Esophagus (tissue), 2 donors: Measurements from ENCODE around the gene IGSF3. TPM values are rescaled to one million over a fixed set of nuclear protein-coding genes. Genes with fewer than 3 reads are reported as not detected.
"Not testable (repeated sequence)": the region's sequence is repeated elsewhere in the genome, so short reads cannot be mapped to it uniquely, and the experiment has no call there.

Source experiments
- H3K27ac ChIP-seq, 2 donors: one replicate each; pipeline ENCODE4 v1.5.1; 2013; ENCODE audit warnings: low read depth in 2 of 2, mild to moderate bottlenecking in 2 of 2, inconsistent platforms in 1 of 2, low read length in 1 of 2, moderate library complexity in 1 of 2
- H3K27me3 ChIP-seq, 2 donors: one replicate each; pipeline ENCODE4 v1.6.1; 2013; ENCODE audit warnings: low read length in 2 of 2, control low read depth in 1 of 2, mild to moderate bottlenecking in 1 of 2; ENCODE audit not compliant: insufficient read depth in 2 of 2, control insufficient read depth in 1 of 2
- H3K36me3 ChIP-seq, 2 donors: one replicate each; pipeline ENCODE4 v1.6.1; 2013; ENCODE audit warnings: low read length in 1 of 2; ENCODE audit not compliant: control insufficient read depth in 2 of 2, insufficient read depth in 2 of 2
- H3K4me1 ChIP-seq, 2 donors: one replicate each; pipeline ENCODE4 v1.6.1; 2013; ENCODE audit warnings: low read length in 1 of 2; ENCODE audit not compliant: control insufficient read depth in 2 of 2, insufficient read depth in 2 of 2
- H3K4me3 ChIP-seq, 2 donors: one replicate each; pipeline ENCODE4 v1.5.1; 2013; ENCODE audit warnings: low read length in 2 of 2, mild to moderate bottlenecking in 2 of 2, low read depth in 1 of 2, moderate library complexity in 1 of 2
- H3K9me3 ChIP-seq, 2 donors: one replicate each; pipeline ENCODE4 v1.6.1; 2013; ENCODE audit warnings: mild to moderate bottlenecking in 2 of 2, low read depth in 1 of 2, low read length in 1 of 2, moderate library complexity in 1 of 2; ENCODE audit not compliant: control insufficient read depth in 2 of 2, insufficient read depth in 1 of 2
- WGBS, 2 donors: extraction: QIAGEN DNeasy Blood & Tissue Kit; methylation state at CpG; one replicate each; pipeline ENCODE4 v1.1.7; 2013; 5-methylcytosine and 5-hydroxymethylcytosine counted together
- polyA plus RNA-seq, 2 donors: library from polyadenylated mRNA; stranded (reverse); fragments of 200-250 nt; gene quantifications; one replicate each; pipeline ENCODE4 v1.2.3, GENCODE V29; 2013
- donor health status: healthy with polysubstance abuse.
- donor health status: Bipolar disorder and iron deficiency.

Gene IGSF3
- polyA plus RNA-seq, 2 donors, result 11.0 to 15.5 TPM

- H3K36me3 ChIP-seq, H3K9me3 ChIP-seq, H3K4me1 ChIP-seq, H3K4me3 ChIP-seq, H3K27me3 ChIP-seq: not testable (repeated sequence)
- peak overlapping the region in 1 of 2 donors; percentile 13 for H3K27ac ChIP-seq
- WGBS, 2 donors, result 81 to 92% methylated on average over 2 of the region's 2 CpGs
These were observed 29.9 kb downstream of the IGSF3 start for GRCh38 chr1:116637583-116637982.

GRCh38 chr1:116636584-116636983, 30.9 kb downstream of the IGSF3 start:
- not testable (repeated sequence) for H3K36me3 ChIP-seq, H3K4me1 ChIP-seq, H3K27me3 ChIP-seq, H3K9me3 ChIP-seq, H3K4me3 ChIP-seq
- peak overlapping the region in 1 of 2 donors; percentile 22 for H3K27ac ChIP-seq
- WGBS, 2 donors, result 36 to 39% methylated on average over 4 to 6 of the region's 6 CpGs

GRCh38 chr1:116634386-116634785, 33.1 kb downstream of the IGSF3 start:
- H3K4me3 ChIP-seq, H3K36me3 ChIP-seq, H3K27ac ChIP-seq, H3K27me3 ChIP-seq, H3K4me1 ChIP-seq, H3K9me3 ChIP-seq: not testable (repeated sequence)
- WGBS, 2 donors, result 62 to 76% methylated on average over 4 of the region's 4 CpGs

GRCh38 chr1:116631996-116632925, 35.3 kb downstream of the IGSF3 start:
- H3K27me3 ChIP-seq, H3K4me3 ChIP-seq, H3K27ac ChIP-seq, H3K4me1 ChIP-seq, H3K36me3 ChIP-seq, H3K9me3 ChIP-seq: not testable (repeated sequence)
- 52 to 57% methylated on average over 10 of the region's 10 CpGs for WGBS, 2 donors

GRCh38 chr1:116631554-116631953, 36.0 kb downstream of the IGSF3 start:
- H3K4me3 ChIP-seq, H3K9me3 ChIP-seq, H3K36me3 ChIP-seq, H3K4me1 ChIP-seq, H3K27me3 ChIP-seq, H3K27ac ChIP-seq: not testable (repeated sequence)
- 49 to 62% methylated on average over 2 of the region's 2 CpGs for WGBS, 2 donors

GRCh38 chr1:116630057-116630456, 37.5 kb downstream of the IGSF3 start:
- WGBS, 2 donors, result 84 to 89% methylated on average over 2 of the region's 2 CpGs
- not testable (repeated sequence) for H3K4me1 ChIP-seq, H3K36me3 ChIP-seq, H3K9me3 ChIP-seq, H3K27ac ChIP-seq, H3K4me3 ChIP-seq, H3K27me3 ChIP-seq

GRCh38 chr1:116629441-116629840, 38.1 kb downstream of the IGSF3 start:
- not testable (repeated sequence) for H3K27ac ChIP-seq, H3K4me3 ChIP-seq, H3K27me3 ChIP-seq, H3K9me3 ChIP-seq, H3K36me3 ChIP-seq, H3K4me1 ChIP-seq
- WGBS, 2 donors, result 54 to 63% methylated on average over 2 of the region's 2 CpGs

GRCh38 chr1:116628448-116628847, 39.1 kb downstream of the IGSF3 start:
- WGBS, 2 donors, result 80 to 82% methylated on average over 4 of the region's 4 CpGs
- H3K27me3 ChIP-seq, result no peaks in the 10 kb centered on the region
- peaks cover 0 to 1% of the 10 kb centered on the region in 2 donors for H3K4me1 ChIP-seq

GRCh38 chr1:116627357-116627756, 40.2 kb downstream of the IGSF3 start:
- H3K9me3 ChIP-seq, H3K27me3 ChIP-seq, H3K36me3 ChIP-seq, H3K27ac ChIP-seq, H3K4me3 ChIP-seq, H3K4me1 ChIP-seq: not testable (repeated sequence)
- 82% methylated on average over 7 of the region's 7 CpGs for WGBS, 2 donors

More at GRCh38 chr1:116628448-116628847, 39.1 kb downstream of the IGSF3 start:
- Histone ChIP-seq H3K9me3 (no peaks in the 10 kb centered on the region), H3K36me3 (no peaks in the 10 kb centered on the region), H3K27ac (no peak overlapping the region), H3K4me3 (no peak overlapping the region)

- H3K27ac ChIP-seq, H3K36me3 ChIP-seq, H3K9me3 ChIP-seq, H3K4me3 ChIP-seq, H3K4me1 ChIP-seq, H3K27me3 ChIP-seq: not testable (repeated sequence)
- WGBS, 2 donors, result 77 to 81% methylated on average over 7 of the region's 7 CpGs
These were observed 40.6 kb downstream of the IGSF3 start for GRCh38 chr1:116626915-116627314.
